Activated B cell treated with CpG ODN at 0.5 μM for 24 hours (primary cell): Measurements from ENCODE around the gene ADARB1. TPM values are rescaled to one million over a fixed set of nuclear protein-coding genes. Genes with fewer than 3 reads are reported as not detected.

ENCODE experiments used
- ATAC-seq: fragments of 200-7000 bp; cut with Tn5 transposase; one replicate; pipeline ENCODE4 v1.10.0; 2021; ENCODE audit warnings: low read depth, mild to moderate bottlenecking, moderate library complexity
- CTCF ChIA-PET: fragments of 350-600 bp; sonication (Branson Sonifier 250); formaldehyde crosslinking; loops from one replicate; lab custom pipeline; 2021; ENCODE audit warnings: antibody characterized with exemption; lab: Charles Lee
- POLR2A ChIA-PET: fragments of 350-600 bp; sonication (Branson Sonifier 250); formaldehyde crosslinking; loops from one replicate; lab custom pipeline; 2021; ENCODE audit warnings: antibody characterized with exemption; lab: Charles Lee
- DNase-seq: peaks from one replicate; pipeline ENCODE4 v3.0.0; 2022
- H3K27ac Mint-ChIP-seq: one replicate; pipeline ENCODE4 v1.8.0; 2020; ENCODE audit warnings: mixed read lengths
- H3K27me3 Mint-ChIP-seq: one replicate; pipeline ENCODE4 v1.8.0; 2021; ENCODE audit warnings: mixed read lengths
- H3K36me3 Mint-ChIP-seq: one replicate; pipeline ENCODE4 v1.8.0; 2021; ENCODE audit warnings: low read depth, mixed read lengths
- H3K4me1 Mint-ChIP-seq: one replicate; pipeline ENCODE4 v1.8.0; 2021; ENCODE audit warnings: mixed read lengths
- H3K4me3 Mint-ChIP-seq: one replicate; pipeline ENCODE4 v1.8.0; 2020; ENCODE audit warnings: mild to moderate bottlenecking, mixed read lengths
- H3K9me3 Mint-ChIP-seq: one replicate; pipeline ENCODE4 v1.8.0; 2020; ENCODE audit warnings: mixed read lengths
- intact Hi-C: fragments of 100-400 bp; cut with micrococcal nuclease; formaldehyde crosslinking; loops from one replicate; pipeline ENCODE4 v1.15.1; 2024
- total RNA-seq: library from RNA; stranded (reverse); gene quantifications from 2 replicates; pipeline ENCODE4 v1.2.3, GENCODE V29; 2022
- TF ChIP-seq, protein P1 (sequence below): fragments of 200-600 bp; IDR thresholded peaks from one replicate; pipeline ENCODE4 v1.8.0; 2022; ENCODE audit warnings: antibody characterized with exemption, mild to moderate bottlenecking

The ADARB1 gene
- total RNA-seq, 1 donor from 2014 or later: 22.6 TPM

GRCh38 chr21:45045481-45045880, 28.9 kb upstream of the ADARB1 start:
- intact Hi-C loops: no loop called here
- POLR2A ChIA-PET: interaction anchor here (0.6 kb wide), 1 partner anchor 117 kb away, joined by 3 read pairs; no protein-coding TSS in a partner anchor

GRCh38 chr21:45047257-45047656, 27.1 kb upstream of the ADARB1 start:
- Mint-ChIP-seq H3K9me3 (peaks cover 7% of the 10 kb centered on the region), H3K27ac (no peak overlapping the region), H3K4me1 (no peaks in the 10 kb centered on the region), H3K36me3 (no peaks in the 10 kb centered on the region), H3K4me3 (no peak overlapping the region), H3K27me3 (peaks cover 11% of the 10 kb centered on the region)
- ChIA-PET CTCF (no interaction called here), POLR2A (no interaction called here)
- intact Hi-C loops: no loop called here
- TF ChIP-seq, protein P1, sequence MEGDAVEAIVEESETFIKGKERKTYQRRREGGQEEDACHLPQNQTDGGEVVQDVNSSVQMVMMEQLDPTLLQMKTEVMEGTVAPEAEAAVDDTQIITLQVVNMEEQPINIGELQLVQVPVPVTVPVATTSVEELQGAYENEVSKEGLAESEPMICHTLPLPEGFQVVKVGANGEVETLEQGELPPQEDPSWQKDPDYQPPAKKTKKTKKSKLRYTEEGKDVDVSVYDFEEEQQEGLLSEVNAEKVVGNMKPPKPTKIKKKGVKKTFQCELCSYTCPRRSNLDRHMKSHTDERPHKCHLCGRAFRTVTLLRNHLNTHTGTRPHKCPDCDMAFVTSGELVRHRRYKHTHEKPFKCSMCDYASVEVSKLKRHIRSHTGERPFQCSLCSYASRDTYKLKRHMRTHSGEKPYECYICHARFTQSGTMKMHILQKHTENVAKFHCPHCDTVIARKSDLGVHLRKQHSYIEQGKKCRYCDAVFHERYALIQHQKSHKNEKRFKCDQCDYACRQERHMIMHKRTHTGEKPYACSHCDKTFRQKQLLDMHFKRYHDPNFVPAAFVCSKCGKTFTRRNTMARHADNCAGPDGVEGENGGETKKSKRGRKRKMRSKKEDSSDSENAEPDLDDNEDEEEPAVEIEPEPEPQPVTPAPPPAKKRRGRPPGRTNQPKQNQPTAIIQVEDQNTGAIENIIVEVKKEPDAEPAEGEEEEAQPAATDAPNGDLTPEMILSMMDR: no peak
- ATAC-seq: no peak
- no peak for DNase-seq

More at GRCh38 chr21:45045481-45045880, 28.9 kb upstream of the ADARB1 start:
- TF ChIP-seq, protein P1: no peak
- Mint-ChIP-seq H3K36me3 (no peaks in the 10 kb centered on the region), H3K4me3 (no peak overlapping the region), H3K27ac (no peak overlapping the region), H3K27me3 (peaks cover 16% of the 10 kb centered on the region), H3K4me1 (no peaks in the 10 kb centered on the region), H3K9me3 (peaks cover 7% of the 10 kb centered on the region)
- ATAC-seq (no peak), DNase-seq (no peak)
- CTCF ChIA-PET: no interaction called here

DNA sequence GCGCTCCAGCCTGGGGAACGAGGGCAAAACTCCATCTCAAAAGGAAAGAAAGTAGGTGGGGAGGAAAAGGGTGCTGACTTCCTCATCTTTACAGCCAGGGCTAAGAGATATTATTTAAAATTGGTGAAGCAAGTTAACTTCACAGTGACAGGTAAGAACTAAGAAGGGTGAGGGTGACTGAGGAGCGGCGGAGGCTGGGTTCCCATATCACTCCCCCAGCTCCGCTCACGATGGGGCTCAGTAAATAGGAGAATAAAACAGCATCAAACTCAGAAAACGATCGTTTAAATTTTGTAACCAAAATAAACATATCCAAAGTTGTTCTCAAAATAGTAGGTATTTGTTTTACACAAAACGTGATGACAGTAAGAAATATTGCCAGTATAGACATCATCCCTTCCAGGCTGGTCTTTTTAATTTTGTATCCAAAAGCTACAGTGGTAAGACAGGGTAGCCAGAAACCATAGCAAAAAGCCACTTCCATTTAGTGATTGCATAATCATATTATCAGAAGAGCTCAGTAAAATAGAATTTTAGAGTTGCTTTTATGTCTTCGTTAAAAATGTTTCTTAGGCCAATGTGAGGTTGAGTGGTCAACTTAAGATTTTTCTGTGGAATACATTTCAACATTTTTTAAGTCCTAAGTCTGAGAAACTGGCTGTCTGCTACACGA, 26.2 kb upstream of the ADARB1 start:
- Mint-ChIP-seq H3K27me3 (peaks cover 17% of the 10 kb centered on the region), H3K36me3 (no peaks in the 10 kb centered on the region), H3K9me3 (peaks cover 7% of the 10 kb centered on the region), H3K4me1 (no peaks in the 10 kb centered on the region), H3K4me3 (no peak overlapping the region), H3K27ac (no peak overlapping the region)
- DNase-seq (no peak), ATAC-seq (no peak)
- intact Hi-C loops: no loop called here
- ChIA-PET CTCF (no interaction called here), POLR2A (no interaction called here)
- TF ChIP-seq, protein P1: no peak

- Mint-ChIP-seq H3K4me3 (no peak overlapping the region), H3K4me1 (no peaks in the 10 kb centered on the region), H3K27ac (no peak overlapping the region), H3K9me3 (peaks cover 7% of the 10 kb centered on the region), H3K27me3 (peaks cover 21% of the 10 kb centered on the region), H3K36me3 (no peaks in the 10 kb centered on the region)
- ATAC-seq (no peak), DNase-seq (no peak)
- ChIA-PET POLR2A (no interaction called here), CTCF (no interaction called here)
- intact Hi-C loops: no loop called here
- TF ChIP-seq, protein P1: no peak
Measured at GRCh38 chr21:45048968-45049367, 25.4 kb upstream of the ADARB1 start.

- H3K27me3 Mint-ChIP-seq: peaks cover 19% of the 10 kb centered on the region
- intact Hi-C loops: no loop called here
- ChIA-PET POLR2A (no interaction called here), CTCF (no interaction called here)
- TF ChIP-seq, protein P1: no peak
- DNase-seq (no peak), ATAC-seq (no peak)
- H3K9me3 Mint-ChIP-seq: peaks cover 7% of the 10 kb centered on the region
- no peaks in the 10 kb centered on the region for H3K36me3 Mint-ChIP-seq
- no peak overlapping the region for H3K27ac Mint-ChIP-seq
- H3K4me3 Mint-ChIP-seq: no peak overlapping the region
- H3K4me1 Mint-ChIP-seq: no peaks in the 10 kb centered on the region
Measured at GRCh38 chr21:45049714-45050344, 24.6 kb upstream of the ADARB1 start.
